B cell (primary cell): ENCODE measurements around the gene PTPN23. TPM values are rescaled to one million over a fixed set of nuclear protein-coding genes. Genes with fewer than 3 reads are reported as not detected.

Source experiments
- ATAC-seq: fragments of 200-7000 bp; cut with Tn5 transposase; one replicate; pipeline ENCODE4 v1.10.0; 2021; ENCODE audit warnings: low read depth, mild to moderate bottlenecking, moderate number of reproducible peaks, moderate library complexity
- CTCF ChIA-PET: fragments of 350-600 bp; sonication (Branson Sonifier 250); formaldehyde crosslinking; loops from one replicate; lab custom pipeline; 2021; ENCODE audit warnings: antibody characterized with exemption, inconsistent platforms; lab: Charles Lee
- POLR2A ChIA-PET: fragments of 350-600 bp; sonication (Branson Sonifier 250); formaldehyde crosslinking; loops from one replicate; lab custom pipeline; 2021; ENCODE audit warnings: antibody characterized with exemption; lab: Charles Lee
- DNase-seq: peaks from one replicate; pipeline ENCODE4 v3.0.0; 2013
- H2AFZ ChIP-seq: 2 replicates; pipeline ENCODE4 v1.6.1; 2012; ENCODE audit warnings: mild to moderate bottlenecking, low read depth, low read length; ENCODE audit not compliant: insufficient read depth, poor library complexity, severe bottlenecking
- H3K27ac ChIP-seq, 2 donors: 1 replicate in 1 of 2; 2 replicates in 1 of 2; pipeline ENCODE4 v1.5.1; 2012 to 2013; ENCODE audit warnings: low read length in 2 of 2, mild to moderate bottlenecking in 2 of 2, moderate library complexity in 1 of 2
- H3K27me3 ChIP-seq, 4 experiments: fragments of 200-600 bp in 1 of 4; sonication (generic) in 1 of 4; replicated peaks in 1 of 4; 1 replicate in 2 of 4; 2 replicates in 2 of 4; pipeline versions ENCODE4 v1.6.1 to v1.7.0; 2013 to 2016; ENCODE audit warnings: low read length in 3 of 4, mild to moderate bottlenecking in 2 of 4, mixed read lengths in 1 of 4, moderate library complexity in 1 of 4; ENCODE audit not compliant: insufficient read depth in 4 of 4, control insufficient read depth in 3 of 4; ENCODE audit errors: control extremely low read depth in 1 of 4
- H3K36me3 ChIP-seq, 2 experiments: replicated peaks in 1 of 2; 1 replicate in 1 of 2; 2 replicates in 1 of 2; pipeline versions ENCODE4 v1.6.1 to v1.7.1; 2013; ENCODE audit warnings: low read length in 1 of 2; ENCODE audit not compliant: insufficient read depth in 2 of 2, control insufficient read depth in 1 of 2; ENCODE audit errors: control extremely low read depth in 1 of 2, extremely low read depth in 1 of 2
- H3K4me1 ChIP-seq, 2 donors: fragments of 200-600 bp in 1 of 2; sonication (generic) in 1 of 2; 1 replicate in 1 of 2; 2 replicates in 1 of 2; pipeline versions ENCODE4 v1.5.1 to v1.6.1; 2013 to 2017; ENCODE audit warnings: low read length in 2 of 2; ENCODE audit not compliant: control insufficient read depth in 2 of 2, insufficient read depth in 2 of 2
- H3K4me2 ChIP-seq: replicated peaks from 2 replicates; pipeline ENCODE3; 2012; ENCODE audit warnings: mild to moderate bottlenecking, low read depth, low read length; ENCODE audit not compliant: poor library complexity, severe bottlenecking
- H3K4me3 ChIP-seq, 5 experiments: fragments of 200-600 bp in 1 of 5; sonication (generic) in 1 of 5; 1 replicate in 3 of 5; 2 replicates in 2 of 5; pipeline versions ENCODE4 v1.5.1 to v1.7.0; 2011 to 2016; ENCODE audit warnings: low read length in 4 of 5, mild to moderate bottlenecking in 4 of 5, low read depth in 2 of 5, control low read depth in 1 of 5, moderate library complexity in 1 of 5; ENCODE audit not compliant: insufficient read depth in 1 of 5; ENCODE audit errors: control extremely low read depth in 1 of 5, extremely low read depth in 1 of 5
- H3K79me2 ChIP-seq: fragments of 200-600 bp; sonication (generic); one replicate; pipeline ENCODE4 v1.6.0; 2016; ENCODE audit warnings: low read length; ENCODE audit not compliant: control insufficient read depth, insufficient read depth
- H3K9ac ChIP-seq: fragments of 200-600 bp; sonication (generic); 2 replicates; pipeline ENCODE4 v1.6.1; 2017; ENCODE audit warnings: mild to moderate bottlenecking, low read length, moderate library complexity
- H3K9me3 ChIP-seq, 3 donors: one replicate each; pipeline versions ENCODE4 v1.6.1 to v1.7.1; 2013; ENCODE audit warnings: low read length in 2 of 3; ENCODE audit not compliant: control insufficient read depth in 2 of 3, insufficient read depth in 1 of 3; ENCODE audit errors: control extremely low read depth in 1 of 3
- H4K20me1 ChIP-seq: 2 replicates; pipeline ENCODE4 v1.6.0; 2012; ENCODE audit warnings: mild to moderate bottlenecking, low read length; ENCODE audit not compliant: insufficient read depth, control insufficient read depth, poor library complexity, severe bottlenecking
- H3K27ac Mint-ChIP-seq: one replicate; pipeline ENCODE4 v1.8.0; 2021; ENCODE audit warnings: mixed read lengths
- H3K27me3 Mint-ChIP-seq: one replicate; pipeline ENCODE4 v1.8.0; 2021; ENCODE audit warnings: mixed read lengths
- H3K4me1 Mint-ChIP-seq: one replicate; pipeline ENCODE4 v1.8.0; 2021; ENCODE audit warnings: mixed read lengths
- H3K4me3 Mint-ChIP-seq: one replicate; pipeline ENCODE4 v1.8.0; 2021; ENCODE audit warnings: mixed read lengths
- H3K9me3 Mint-ChIP-seq: one replicate; pipeline ENCODE4 v1.8.0; 2022; ENCODE audit warnings: mixed read lengths; ENCODE audit not compliant: insufficient read depth
- EZH2 ChIP-seq: IDR thresholded peaks from 2 replicates; pipeline ENCODE4 v1.6.1; 2012; ENCODE audit warnings: borderline replicate concordance, low read depth, mild to moderate bottlenecking, moderate library complexity, low read length; ENCODE audit not compliant: insufficient read depth, poor library complexity, severe bottlenecking
- WGBS: methylation state at CpG from one replicate; pipeline ENCODE4 v1.1.5; 2013; ENCODE audit warnings: missing lambda C conversion rate; ENCODE audit not compliant: insufficient coverage; 5-methylcytosine and 5-hydroxymethylcytosine counted together
- intact Hi-C: fragments of 100-400 bp; cut with micrococcal nuclease; formaldehyde crosslinking; loops from one replicate; pipeline ENCODE4 v1.10.0; 2022
- polyA plus RNA-seq: library from polyadenylated mRNA; depleted of rRNA; stranded (reverse); fragments of >200 nt; gene quantifications from 2 replicates; pipeline ENCODE4 v1.2.3, GENCODE V29; 2012
- total RNA-seq, 2 donors: library from RNA; stranded (reverse); fragments of 120-200 nt in 1 of 2; gene quantifications; 1 replicate in 1 of 2; 2 replicates in 1 of 2; pipeline versions ENCODE4 v1.2.3 to v1.2.4, GENCODE V29; 2013 to 2022
- TF ChIP-seq, protein P1 (sequence below): fragments of 200-600 bp; IDR thresholded peaks from one replicate; pipeline ENCODE4 v1.8.0; 2022; ENCODE audit warnings: antibody characterized with exemption, mild to moderate bottlenecking

Gene PTPN23
- total and polyA plus RNA-seq, 2 donors (not counting 1 experiment from before 2014, with no cell fraction given) = 21.3 to 68.8 TPM

DNA sequence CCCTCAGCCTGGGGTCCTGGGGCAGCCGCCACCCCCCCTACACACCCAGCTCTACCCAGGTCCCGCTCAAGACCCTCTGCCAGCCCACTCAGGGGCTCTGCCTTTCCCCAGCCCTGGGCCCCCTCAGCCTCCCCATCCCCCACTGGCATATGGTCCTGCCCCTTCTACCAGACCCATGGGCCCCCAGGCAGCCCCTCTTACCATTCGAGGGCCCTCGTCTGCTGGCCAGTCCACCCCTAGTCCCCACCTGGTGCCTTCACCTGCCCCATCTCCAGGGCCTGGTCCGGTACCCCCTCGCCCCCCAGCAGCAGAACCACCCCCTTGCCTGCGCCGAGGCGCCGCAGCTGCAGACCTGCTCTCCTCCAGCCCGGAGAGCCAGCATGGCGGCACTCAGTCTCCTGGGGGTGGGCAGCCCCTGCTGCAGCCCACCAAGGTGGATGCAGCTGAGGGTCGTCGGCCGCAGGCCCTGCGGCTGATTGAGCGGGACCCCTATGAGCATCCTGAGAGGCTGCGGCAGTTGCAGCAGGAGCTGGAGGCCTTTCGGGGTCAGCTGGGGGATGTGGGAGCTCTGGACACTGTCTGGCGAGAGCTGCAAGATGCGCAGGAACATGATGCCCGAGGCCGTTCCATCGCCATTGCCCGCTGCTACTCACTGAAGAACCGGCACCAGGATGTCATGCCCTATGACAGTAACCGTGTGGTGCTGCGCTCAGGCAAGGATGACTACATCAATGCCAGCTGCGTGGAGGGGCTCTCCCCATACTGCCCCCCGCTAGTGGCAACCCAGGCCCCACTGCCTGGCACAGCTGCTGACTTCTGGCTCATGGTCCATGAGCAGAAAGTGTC is 30.2 kb downstream of the PTPN23 start:
- Histone ChIP-seq H3K4me3 (no peak overlapping the region), H3K4me1 (peaks cover 7 to 13% of the 10 kb centered on the region in 2 donors), H3K27ac (no peak overlapping the region), H3K36me3 (peaks cover 0 to 84% of the 10 kb centered on the region in 2 experiments), H3K79me2 (no peaks in the 10 kb centered on the region), H4K20me1 (peaks cover under 1% of the 10 kb centered on the region), H3K9ac (no peak overlapping the region), H3K9me3 (no peaks in the 10 kb centered on the region), H3K27me3 (no peaks in the 10 kb centered on the region), H2AFZ (no peak overlapping the region), H3K4me2 (no peak overlapping the region)
- intact Hi-C loops = no loop called here
- TF ChIP-seq, protein P1, sequence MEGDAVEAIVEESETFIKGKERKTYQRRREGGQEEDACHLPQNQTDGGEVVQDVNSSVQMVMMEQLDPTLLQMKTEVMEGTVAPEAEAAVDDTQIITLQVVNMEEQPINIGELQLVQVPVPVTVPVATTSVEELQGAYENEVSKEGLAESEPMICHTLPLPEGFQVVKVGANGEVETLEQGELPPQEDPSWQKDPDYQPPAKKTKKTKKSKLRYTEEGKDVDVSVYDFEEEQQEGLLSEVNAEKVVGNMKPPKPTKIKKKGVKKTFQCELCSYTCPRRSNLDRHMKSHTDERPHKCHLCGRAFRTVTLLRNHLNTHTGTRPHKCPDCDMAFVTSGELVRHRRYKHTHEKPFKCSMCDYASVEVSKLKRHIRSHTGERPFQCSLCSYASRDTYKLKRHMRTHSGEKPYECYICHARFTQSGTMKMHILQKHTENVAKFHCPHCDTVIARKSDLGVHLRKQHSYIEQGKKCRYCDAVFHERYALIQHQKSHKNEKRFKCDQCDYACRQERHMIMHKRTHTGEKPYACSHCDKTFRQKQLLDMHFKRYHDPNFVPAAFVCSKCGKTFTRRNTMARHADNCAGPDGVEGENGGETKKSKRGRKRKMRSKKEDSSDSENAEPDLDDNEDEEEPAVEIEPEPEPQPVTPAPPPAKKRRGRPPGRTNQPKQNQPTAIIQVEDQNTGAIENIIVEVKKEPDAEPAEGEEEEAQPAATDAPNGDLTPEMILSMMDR = no peak
- TF ChIP-seq EZH2 = no peak
- no peaks in the 10 kb centered on the region for H3K9me3 Mint-ChIP-seq
- ATAC-seq = no peak
- no peak overlapping the region for H3K4me3 Mint-ChIP-seq
- no peaks in the 10 kb centered on the region for H3K27me3 Mint-ChIP-seq
- DNase-seq = no peak
- ChIA-PET POLR2A (no interaction called here), CTCF (interaction anchor here (1.7 kb wide), 1 partner anchor 10 kb away, joined by 4 read pairs; no protein-coding TSS in a partner anchor)
- 95% methylated on average over 29 of the region's 30 CpGs for WGBS
- H3K27ac Mint-ChIP-seq = peak overlapping the region; percentile 63
- peaks cover 18% of the 10 kb centered on the region for H3K4me1 Mint-ChIP-seq
